GM18907 (cell line): ENCODE results near the gene NBPF4.
"Not testable (repeated sequence)": the region's sequence is repeated elsewhere in the genome, so short reads cannot be mapped to it uniquely, and the experiment has no call there.

Source experiments
- ATAC-seq: cut with Tn5 transposase; IDR thresholded peaks from one replicate; pipeline ENCODE4 v1.9.1; 2021; ENCODE audit warnings: mild to moderate bottlenecking, moderate library complexity; ENCODE audit not compliant: unreplicated experiment

Gene NBPF4

GRCh38 chr1:108214641-108215465 lies 29.0 kb downstream of the NBPF4 start:
- ATAC-seq, result peak; percentile 66

- ATAC-seq, result no peak
Observed at GRCh38 chr1:108211014-108211413, 32.9 kb downstream of the NBPF4 start.

- no peak for ATAC-seq
Observed at GRCh38 chr1:108209456-108210108, 34.3 kb downstream of the NBPF4 start.

GRCh38 chr1:108208724-108209446 lies 35.0 kb downstream of the NBPF4 start:
- ATAC-seq, result no peak

- ATAC-seq, result not testable (repeated sequence)
Observed at GRCh38 chr1:108203582-108203981, 40.3 kb downstream of the NBPF4 start.

- no peak for ATAC-seq
Observed at GRCh38 chr1:108201687-108202086, 42.2 kb downstream of the NBPF4 start.

GRCh38 chr1:108200687-108201051 lies 43.2 kb downstream of the NBPF4 start:
- ATAC-seq, result no peak

- peak; percentile 89 for ATAC-seq
Observed at GRCh38 chr1:108199781-108200686, 43.8 kb downstream of the NBPF4 start, which contains the start of gene SLC25A24. Gene SLC25A24, minus strand, starts transcription at chr1:108200343. Its CDS starts 205 bp downstream, at chr1:108200138.

GRCh38 chr1:108199201-108199691 lies 44.6 kb downstream of the NBPF4 start:
- no peak for ATAC-seq

- ATAC-seq, result no peak
Observed at GRCh38 chr1:108194051-108194450, 49.8 kb downstream of the NBPF4 start.

GRCh38 chr1:108193333-108193732 lies 50.5 kb downstream of the NBPF4 start:
- ATAC-seq, result no peak

- ATAC-seq, result no peak
Observed at GRCh38 chr1:108192581-108192980, 51.3 kb downstream of the NBPF4 start.

GRCh38 chr1:108190686-108191416 lies 53.0 kb downstream of the NBPF4 start:
- no peak for ATAC-seq

GRCh38 chr1:108190001-108190634 lies 53.8 kb downstream of the NBPF4 start:
- ATAC-seq, result no peak

GRCh38 chr1:108188801-108189200 lies 55.1 kb downstream of the NBPF4 start:
- ATAC-seq, result no peak

- no peak for ATAC-seq
Observed at GRCh38 chr1:108182959-108183700, 60.7 kb downstream of the NBPF4 start.

GRCh38 chr1:108179018-108179417 lies 64.9 kb downstream of the NBPF4 start:
- ATAC-seq, result no peak
